MM.1S (cell line): Measurements from ENCODE around the gene IL11.

Experiments used
- DNase-seq: peaks from one replicate; pipeline ENCODE4 v3.0.0-alpha.2; 2015
- H2AFZ ChIP-seq: fragments of 300-600 bp; sonication (generic); 2 replicates; pipeline ENCODE4 v1.6.0; 2016; ENCODE audit warnings: antibody characterized with exemption, low read length
- H3F3A ChIP-seq: fragments of 300-600 bp; sonication (generic); 2 replicates; pipeline ENCODE4 v1.6.1; 2016; ENCODE audit warnings: mild to moderate bottlenecking, antibody characterized with exemption, low read length, moderate library complexity, mixed read lengths; ENCODE audit not compliant: insufficient read depth
- H3K27ac ChIP-seq: fragments of 300-600 bp; sonication (generic); 2 replicates; pipeline ENCODE4 v1.5.1; 2016; ENCODE audit warnings: mild to moderate bottlenecking, low read length
- H3K27me3 ChIP-seq: fragments of 300-600 bp; sonication (generic); replicated peaks from 2 replicates; pipeline ENCODE4 v1.6.0; 2016; ENCODE audit warnings: low read length; ENCODE audit not compliant: insufficient read depth
- H3K36me3 ChIP-seq: fragments of 300-600 bp; sonication (generic); replicated peaks from 2 replicates; pipeline ENCODE4 v1.6.1; 2016; ENCODE audit warnings: mild to moderate bottlenecking, low read length, mixed read lengths; ENCODE audit not compliant: insufficient read depth
- H3K4me1 ChIP-seq: fragments of 300-600 bp; sonication (generic); 2 replicates; pipeline ENCODE4 v1.6.1; 2016; ENCODE audit warnings: low read length, mixed read lengths
- H3K4me2 ChIP-seq: fragments of 300-600 bp; sonication (generic); 2 replicates; pipeline ENCODE4 v1.6.0; 2016; ENCODE audit warnings: low read depth, low read length
- H3K4me3 ChIP-seq: fragments of 300-600 bp; sonication (generic); 2 replicates; pipeline ENCODE4 v1.5.1; 2016; ENCODE audit warnings: low read length, mixed read lengths
- H3K79me2 ChIP-seq: fragments of 300-600 bp; sonication (generic); 2 replicates; pipeline ENCODE4 v1.6.1; 2016; ENCODE audit warnings: mixed run types, low read length, mixed read lengths
- H3K9ac ChIP-seq: fragments of 300-600 bp; sonication (generic); 2 replicates; pipeline ENCODE4 v1.6.1; 2016; ENCODE audit warnings: low read length, mixed read lengths
- H3K9me2 ChIP-seq: fragments of 300-600 bp; sonication (generic); replicated peaks from 2 replicates; pipeline ENCODE4 v1.6.1; 2016; ENCODE audit warnings: mild to moderate bottlenecking, low read length, mixed read lengths; ENCODE audit not compliant: insufficient read depth
- H3K9me3 ChIP-seq: fragments of 300-600 bp; sonication (generic); replicated peaks from 2 replicates; pipeline ENCODE4 v1.6.1; 2016; ENCODE audit warnings: mild to moderate bottlenecking, low read length, mixed read lengths; ENCODE audit not compliant: insufficient read depth
- H4K20me1 ChIP-seq: fragments of 300-600 bp; sonication (generic); 2 replicates; pipeline ENCODE4 v1.6.1; 2016; ENCODE audit warnings: mild to moderate bottlenecking, low read length, moderate library complexity, mixed read lengths; ENCODE audit not compliant: insufficient read depth
- EZH2 ChIP-seq: fragments of 300-600 bp; sonication (generic); optimal IDR thresholded peaks from 2 replicates; pipeline ENCODE3; 2017; ENCODE audit warnings: low read depth, mild to moderate bottlenecking, antibody characterized with exemption, low read length, mixed read lengths
- EZH2phosphoT487 ChIP-seq: fragments of 300-600 bp; sonication (generic); IDR thresholded peaks from 2 replicates; pipeline ENCODE4 v1.6.1; 2018; ENCODE audit warnings: antibody characterized with exemption, low read length
- TF ChIP-seq, protein P1 (sequence below): fragments of 300-600 bp; sonication (generic); IDR thresholded peaks from 2 replicates; pipeline ENCODE4 v1.5.1; 2016; ENCODE audit warnings: antibody characterized with exemption, low read length, mixed read lengths

IL11 gene

DNA sequence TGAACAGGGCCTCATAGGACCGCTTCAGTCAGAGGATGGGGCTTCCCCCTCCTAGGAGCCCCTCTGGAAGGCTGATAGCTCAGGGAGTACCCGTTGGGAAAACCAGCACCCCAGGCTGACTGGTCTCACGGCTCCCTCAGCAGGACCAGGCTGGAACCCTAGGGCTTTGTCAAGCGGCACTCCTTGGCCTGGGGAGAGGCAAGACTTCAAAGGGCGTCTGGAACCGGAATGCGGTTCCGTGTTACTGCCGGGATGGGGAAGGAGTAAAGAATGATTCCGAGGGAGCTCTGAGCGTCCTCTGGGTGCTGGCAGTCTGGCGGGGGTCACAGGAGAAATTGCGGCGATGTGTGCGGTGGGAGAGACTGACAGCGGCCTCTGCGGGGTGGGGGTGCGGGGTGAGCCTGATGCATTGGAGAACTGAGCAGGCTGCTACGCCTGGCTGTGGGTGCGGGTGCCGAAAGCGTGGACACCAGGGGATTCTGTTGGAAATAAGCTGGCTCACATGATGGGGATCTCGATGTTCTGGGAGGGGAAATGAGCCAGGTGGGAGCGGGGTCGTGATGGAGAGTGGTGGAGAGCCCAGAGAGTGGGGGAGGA lies 17.6 kb downstream of the IL11 start:
- Histone ChIP-seq H3K9me2 (no peaks in the 10 kb centered on the region), H3K79me2 (no peaks in the 10 kb centered on the region), H3K9me3 (no peaks in the 10 kb centered on the region), H3K4me1 (no peaks in the 10 kb centered on the region), H3F3A (no peaks in the 10 kb centered on the region; the same call in 1 of the 2 replicates), H4K20me1 (no peaks in the 10 kb centered on the region), H3K27me3 (peaks cover 66% of the 10 kb centered on the region), H3K9ac (no peak overlapping the region), H3K36me3 (no peaks in the 10 kb centered on the region), H2AFZ (no peak overlapping the region), H3K27ac (no peak overlapping the region), H3K4me3 (no peak overlapping the region), H3K4me2 (no peak overlapping the region)
- DNase-seq = no peak
- TF ChIP-seq, protein P1, sequence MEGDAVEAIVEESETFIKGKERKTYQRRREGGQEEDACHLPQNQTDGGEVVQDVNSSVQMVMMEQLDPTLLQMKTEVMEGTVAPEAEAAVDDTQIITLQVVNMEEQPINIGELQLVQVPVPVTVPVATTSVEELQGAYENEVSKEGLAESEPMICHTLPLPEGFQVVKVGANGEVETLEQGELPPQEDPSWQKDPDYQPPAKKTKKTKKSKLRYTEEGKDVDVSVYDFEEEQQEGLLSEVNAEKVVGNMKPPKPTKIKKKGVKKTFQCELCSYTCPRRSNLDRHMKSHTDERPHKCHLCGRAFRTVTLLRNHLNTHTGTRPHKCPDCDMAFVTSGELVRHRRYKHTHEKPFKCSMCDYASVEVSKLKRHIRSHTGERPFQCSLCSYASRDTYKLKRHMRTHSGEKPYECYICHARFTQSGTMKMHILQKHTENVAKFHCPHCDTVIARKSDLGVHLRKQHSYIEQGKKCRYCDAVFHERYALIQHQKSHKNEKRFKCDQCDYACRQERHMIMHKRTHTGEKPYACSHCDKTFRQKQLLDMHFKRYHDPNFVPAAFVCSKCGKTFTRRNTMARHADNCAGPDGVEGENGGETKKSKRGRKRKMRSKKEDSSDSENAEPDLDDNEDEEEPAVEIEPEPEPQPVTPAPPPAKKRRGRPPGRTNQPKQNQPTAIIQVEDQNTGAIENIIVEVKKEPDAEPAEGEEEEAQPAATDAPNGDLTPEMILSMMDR = no peak
- no peak for TF ChIP-seq EZH2phosphoT487
- no peak for TF ChIP-seq EZH2

DNA sequence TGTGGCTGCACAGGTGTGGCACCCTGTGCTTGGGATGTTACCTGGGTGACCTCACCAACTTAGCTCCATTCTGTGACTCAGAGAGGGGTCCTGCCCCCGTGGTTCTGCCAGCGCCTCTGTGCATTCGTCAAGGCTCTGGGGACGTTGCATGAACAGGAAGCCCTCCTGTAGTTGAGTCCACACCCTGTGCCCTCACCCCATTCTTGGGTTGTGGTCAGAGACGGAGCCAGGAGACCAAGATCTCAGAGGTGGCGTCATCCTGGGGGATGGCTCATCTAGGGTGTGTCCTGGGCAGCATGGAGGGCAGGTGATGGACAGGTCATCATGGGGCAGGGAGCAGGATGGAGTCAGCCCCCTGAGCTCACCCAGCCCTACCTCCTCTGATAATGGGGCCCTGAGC lies 18.2 kb downstream of the IL11 start:
- Histone ChIP-seq H3F3A (no peaks in the 10 kb centered on the region; the same call in 1 of the 2 replicates), H3K9ac (no peak overlapping the region), H3K4me1 (no peaks in the 10 kb centered on the region), H3K9me2 (no peaks in the 10 kb centered on the region), H4K20me1 (no peaks in the 10 kb centered on the region), H3K27me3 (peaks cover 60% of the 10 kb centered on the region), H3K4me3 (no peak overlapping the region), H2AFZ (no peak overlapping the region), H3K27ac (no peak overlapping the region), H3K4me2 (no peak overlapping the region), H3K79me2 (no peaks in the 10 kb centered on the region), H3K9me3 (no peaks in the 10 kb centered on the region), H3K36me3 (no peaks in the 10 kb centered on the region)
- TF ChIP-seq, protein P1 = no peak
- TF ChIP-seq EZH2phosphoT487 (no peak), EZH2 (no peak)
- no peak for DNase-seq

DNA sequence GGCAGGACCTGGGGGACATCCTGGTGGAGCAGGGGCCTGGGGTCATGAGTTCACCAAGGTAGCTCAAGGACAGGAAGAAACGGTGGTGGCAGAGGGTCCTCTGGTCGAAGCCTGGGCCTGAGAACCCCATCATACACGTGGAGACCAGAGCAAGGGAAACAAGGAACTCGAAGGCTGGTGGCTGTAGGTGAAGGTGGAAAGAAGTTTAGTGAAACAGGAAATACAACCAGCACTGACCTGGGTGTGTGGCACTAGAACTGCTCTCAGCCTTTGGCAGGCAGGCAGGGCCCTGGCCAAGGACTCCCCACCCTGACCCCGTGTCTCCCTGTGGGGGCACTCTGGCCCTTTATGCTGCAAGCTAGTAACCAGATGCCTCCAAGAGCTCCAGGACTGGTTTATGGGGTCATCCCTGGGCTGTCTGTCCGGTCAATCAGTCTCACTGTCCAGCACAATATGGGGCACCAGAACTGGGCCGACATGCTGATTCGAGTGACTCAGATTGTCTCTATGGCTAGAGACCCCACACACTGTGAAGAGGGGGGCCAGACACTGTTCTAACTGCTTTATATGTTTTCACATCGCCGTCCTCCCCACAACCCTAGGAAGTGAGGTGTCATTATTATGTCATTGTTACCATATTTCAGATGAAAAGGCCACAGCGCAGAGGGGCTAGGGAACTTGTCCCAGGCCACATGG lies 19.5 kb downstream of the IL11 start:
- Histone ChIP-seq H3K4me3 (no peak overlapping the region), H4K20me1 (no peaks in the 10 kb centered on the region), H3K9ac (no peak overlapping the region), H3K36me3 (no peaks in the 10 kb centered on the region), H3K9me2 (no peaks in the 10 kb centered on the region), H3K9me3 (no peaks in the 10 kb centered on the region), H2AFZ (no peak overlapping the region), H3K27me3 (peaks cover 48% of the 10 kb centered on the region), H3K27ac (no peak overlapping the region), H3K79me2 (no peaks in the 10 kb centered on the region), H3K4me2 (no peak overlapping the region), H3F3A (no peaks in the 10 kb centered on the region; the same call in 1 of the 2 replicates), H3K4me1 (no peaks in the 10 kb centered on the region)
- no peak for DNase-seq
- no peak for TF ChIP-seq EZH2
- TF ChIP-seq EZH2phosphoT487 = no peak
- TF ChIP-seq, protein P1 = no peak
